ENCODE data around the gene XYLT1.

The XYLT1 gene

DNA sequence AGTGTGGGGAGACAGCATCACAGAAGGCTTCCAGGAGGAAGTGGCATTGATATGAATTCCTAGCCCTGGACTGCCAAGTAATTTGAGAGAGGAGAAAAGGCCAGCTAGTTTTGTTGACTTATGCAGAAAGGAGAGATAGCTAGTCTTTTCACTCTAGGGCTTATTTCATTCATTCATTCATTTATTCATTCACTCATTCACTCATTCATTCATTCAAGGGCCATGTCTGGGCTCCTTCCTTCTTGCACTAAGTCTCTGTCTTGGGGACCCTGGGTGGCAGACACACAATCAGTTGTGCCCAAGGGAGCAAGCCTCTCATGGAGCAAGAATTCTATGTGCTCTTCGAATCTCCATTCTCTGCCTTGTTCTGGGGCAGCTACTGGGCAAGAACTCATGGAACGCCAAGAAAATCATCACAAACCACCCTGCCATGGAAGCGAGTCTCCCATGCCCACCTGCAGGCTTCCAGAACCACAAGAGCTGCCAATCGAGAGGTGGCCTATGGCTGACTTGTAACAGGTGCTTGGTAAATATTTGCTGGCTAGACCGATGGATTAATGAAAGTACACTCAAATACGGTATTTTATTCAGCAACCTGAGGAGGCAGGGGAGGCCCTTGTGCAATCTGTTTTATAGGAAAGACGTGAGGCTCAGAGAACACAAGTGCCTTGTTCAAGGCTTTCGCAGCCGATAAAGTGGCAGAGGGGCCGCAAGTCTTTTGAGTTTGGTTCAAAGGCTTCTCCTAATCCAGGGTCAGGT, 223.6 kb downstream of the XYLT1 start:
- no peak overlapping the region for H3K4me3 ChIP-seq (ENCODE audit: low read length)
- no peaks in the 10 kb centered on the region for H3K36me3 ChIP-seq (ENCODE audit: control insufficient read depth, low read depth, low read length)
- no peaks in the 10 kb centered on the region for H3K27me3 ChIP-seq (ENCODE audit: control insufficient read depth, insufficient read depth, low read length)
- no peaks in the 10 kb centered on the region for H3K9me3 ChIP-seq (ENCODE audit: control insufficient read depth, low read depth, low read length)
- no peaks in the 10 kb centered on the region for H3K4me1 ChIP-seq (ENCODE audit: control insufficient read depth, low read depth, low read length)
- no peak overlapping the region for H3K27ac ChIP-seq (ENCODE audit: low read length)
- H3K9ac ChIP-seq (ENCODE audit: low read length) = no peak overlapping the region

DNA sequence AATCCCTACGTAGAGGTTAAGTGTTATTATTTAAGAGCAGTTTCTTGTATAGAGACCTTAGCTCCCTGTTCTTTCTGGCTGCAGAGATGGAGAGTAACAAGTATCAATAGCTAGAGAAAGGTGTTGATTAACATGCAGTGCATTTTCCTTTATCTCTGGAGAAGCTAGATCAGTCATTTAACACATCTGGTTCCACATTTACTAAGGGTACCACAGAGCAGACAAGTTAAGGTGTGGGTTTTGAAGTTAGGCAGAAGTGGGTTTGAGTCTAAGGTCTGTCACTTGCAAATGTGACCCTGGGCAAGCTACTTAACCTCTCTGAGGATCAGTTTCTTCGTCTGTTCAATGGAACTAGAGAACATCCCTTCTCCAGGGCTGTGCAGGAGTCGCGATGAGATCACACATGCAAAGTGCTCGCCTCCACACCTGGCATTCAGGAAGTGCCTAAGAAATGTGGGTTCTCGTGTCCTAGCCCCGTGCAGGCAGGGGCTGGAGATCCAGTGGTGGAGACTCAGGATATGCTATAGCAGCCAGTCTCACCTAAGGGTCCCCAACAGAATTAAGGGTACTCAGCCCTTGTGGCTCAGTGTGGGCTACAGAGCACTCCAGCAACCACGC, 224.4 kb downstream of the XYLT1 start:
- Histone ChIP-seq H3K27me3 (ENCODE audit: control insufficient read depth, insufficient read depth, low read length) (no peaks in the 10 kb centered on the region), H3K27ac (ENCODE audit: low read length) (no peak overlapping the region), H3K36me3 (ENCODE audit: control insufficient read depth, low read depth, low read length) (no peaks in the 10 kb centered on the region), H3K9me3 (ENCODE audit: control insufficient read depth, low read depth, low read length) (no peaks in the 10 kb centered on the region), H3K4me1 (ENCODE audit: control insufficient read depth, low read depth, low read length) (no peaks in the 10 kb centered on the region), H3K4me3 (ENCODE audit: low read length) (no peak overlapping the region), H3K9ac (ENCODE audit: low read length) (no peak overlapping the region)

DNA sequence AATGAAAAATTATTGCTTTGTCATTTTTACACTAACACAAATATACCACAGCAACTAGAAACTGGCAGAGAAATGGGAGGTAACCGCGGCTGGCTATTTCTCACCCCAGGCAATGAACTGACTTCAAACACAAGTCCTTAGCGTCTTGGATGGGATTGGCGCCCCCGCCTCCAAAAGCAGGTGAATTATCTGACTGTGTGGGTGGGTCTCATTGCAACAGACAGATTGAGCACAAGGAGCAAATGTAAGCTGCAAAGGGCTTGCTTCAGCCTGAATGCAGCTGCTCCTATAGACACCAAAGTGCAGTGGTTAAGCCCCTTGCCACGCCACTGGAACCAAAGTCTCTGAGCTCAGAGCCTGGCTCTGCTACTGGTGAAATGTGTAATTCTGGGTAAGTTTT, 225.0 kb downstream of the XYLT1 start:
- Histone ChIP-seq H3K4me3 (ENCODE audit: low read length) (no peak overlapping the region), H3K27me3 (ENCODE audit: control insufficient read depth, insufficient read depth, low read length) (no peaks in the 10 kb centered on the region), H3K27ac (ENCODE audit: low read length) (no peak overlapping the region), H3K9me3 (ENCODE audit: control insufficient read depth, low read depth, low read length) (no peaks in the 10 kb centered on the region), H3K36me3 (ENCODE audit: control insufficient read depth, low read depth, low read length) (no peaks in the 10 kb centered on the region), H3K4me1 (ENCODE audit: control insufficient read depth, low read depth, low read length) (no peaks in the 10 kb centered on the region), H3K9ac (ENCODE audit: low read length) (no peak overlapping the region)

DNA sequence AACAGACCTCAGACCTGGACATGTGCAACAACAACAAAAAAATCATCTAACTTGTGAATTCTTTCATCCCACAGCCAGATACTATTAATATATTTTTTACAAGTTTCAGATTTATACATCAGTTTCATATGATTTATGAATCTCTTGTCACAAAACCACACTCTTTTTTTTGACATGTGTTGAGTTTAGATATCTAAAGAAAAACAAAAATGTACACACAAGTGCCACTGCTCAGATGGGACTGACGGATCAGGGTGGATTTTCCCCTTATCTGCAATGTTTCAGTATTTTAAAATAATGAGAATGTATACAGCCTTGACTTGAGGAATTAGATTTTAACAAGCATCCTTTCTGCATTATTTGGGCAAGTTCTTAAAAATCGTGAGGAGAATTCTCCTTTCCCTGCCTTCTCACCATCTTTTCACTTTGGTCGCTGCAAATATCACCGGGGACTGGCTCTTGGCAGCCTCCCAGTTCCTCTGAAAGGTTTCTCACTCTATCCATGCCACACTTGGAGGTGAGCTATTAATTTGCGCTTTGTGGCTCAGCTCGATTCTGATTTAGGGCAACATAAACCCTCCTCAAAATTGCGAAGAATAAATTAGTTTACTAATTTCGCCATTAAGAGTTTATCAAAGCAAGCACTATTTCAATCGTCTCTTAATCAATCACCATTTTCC, 225.7 kb downstream of the XYLT1 start:
- H3K27me3 ChIP-seq (ENCODE audit: control insufficient read depth, insufficient read depth, low read length) = no peaks in the 10 kb centered on the region
- H3K9ac ChIP-seq (ENCODE audit: low read length) = no peak overlapping the region
- H3K9me3 ChIP-seq (ENCODE audit: control insufficient read depth, low read depth, low read length) = no peaks in the 10 kb centered on the region
- H3K4me3 ChIP-seq (ENCODE audit: low read length) = no peak overlapping the region
- H3K27ac ChIP-seq (ENCODE audit: low read length) = no peak overlapping the region
- no peaks in the 10 kb centered on the region for H3K4me1 ChIP-seq (ENCODE audit: control insufficient read depth, low read depth, low read length)
- H3K36me3 ChIP-seq (ENCODE audit: control insufficient read depth, low read depth, low read length) = no peaks in the 10 kb centered on the region

GRCh38 chr16:17241264-17241835, 229.4 kb downstream of the XYLT1 start:
- Histone ChIP-seq H3K4me1 (ENCODE audit: control insufficient read depth, low read depth, low read length) (no peaks in the 10 kb centered on the region), H3K36me3 (ENCODE audit: control insufficient read depth, low read depth, low read length) (no peaks in the 10 kb centered on the region)

GRCh38 chr16:17238285-17239028, 232.3 kb downstream of the XYLT1 start:
- H3K4me1 ChIP-seq (ENCODE audit: control insufficient read depth, low read depth, low read length) = no peaks in the 10 kb centered on the region
- H3K4me3 ChIP-seq (ENCODE audit: low read length) = no peak overlapping the region
- H3K27ac ChIP-seq (ENCODE audit: low read length) = no peak overlapping the region
- H3K27me3 ChIP-seq (ENCODE audit: control insufficient read depth, insufficient read depth, low read length) = no peaks in the 10 kb centered on the region
- no peak overlapping the region for H3K9ac ChIP-seq (ENCODE audit: low read length)
- H3K36me3 ChIP-seq (ENCODE audit: control insufficient read depth, low read depth, low read length) = no peaks in the 10 kb centered on the region
- H3K9me3 ChIP-seq (ENCODE audit: control insufficient read depth, low read depth, low read length) = no peaks in the 10 kb centered on the region

More at GRCh38 chr16:17241264-17241835, 229.4 kb downstream of the XYLT1 start:
- no peaks in the 10 kb centered on the region for H3K27me3 ChIP-seq (ENCODE audit: control insufficient read depth, insufficient read depth, low read length)
- no peak overlapping the region for H3K4me3 ChIP-seq (ENCODE audit: low read length)
- H3K27ac ChIP-seq (ENCODE audit: low read length) = no peak overlapping the region
- H3K9ac ChIP-seq (ENCODE audit: low read length) = no peak overlapping the region
- H3K9me3 ChIP-seq (ENCODE audit: control insufficient read depth, low read depth, low read length) = no peaks in the 10 kb centered on the region

DNA sequence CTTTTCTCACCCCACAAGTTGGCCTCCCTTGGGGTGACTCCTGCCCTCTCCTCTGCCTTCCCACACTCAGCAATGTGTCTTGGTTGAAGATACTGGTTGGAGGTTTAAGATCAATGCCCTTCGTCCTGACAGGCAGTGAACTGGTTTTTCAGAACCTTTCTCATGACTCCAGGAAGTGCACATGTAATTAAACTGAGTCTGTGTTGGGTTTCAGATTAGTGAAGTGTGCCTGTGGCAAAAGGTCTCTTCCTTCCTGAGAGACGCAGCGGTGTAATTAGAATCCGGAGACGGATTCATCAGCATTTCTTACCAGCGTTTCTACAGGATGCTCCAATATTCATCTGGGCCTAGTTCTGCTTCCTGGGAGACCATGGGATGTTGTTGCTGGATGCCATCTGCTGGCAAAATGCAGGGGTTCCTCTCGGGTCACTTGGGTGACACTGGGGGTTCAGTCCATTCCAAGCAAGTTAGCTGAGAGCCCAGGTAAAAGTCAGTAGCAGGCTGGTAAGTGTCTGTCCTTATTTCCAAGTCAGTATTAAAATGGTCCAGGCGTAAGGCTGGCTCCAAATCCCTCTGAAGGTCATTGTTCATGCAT, 233.3 kb downstream of the XYLT1 start:
- no peak overlapping the region for H3K4me3 ChIP-seq (ENCODE audit: low read length)
- no peak overlapping the region for H3K27ac ChIP-seq (ENCODE audit: low read length)
- H3K9ac ChIP-seq (ENCODE audit: low read length) = no peak overlapping the region
- no peaks in the 10 kb centered on the region for H3K4me1 ChIP-seq (ENCODE audit: control insufficient read depth, low read depth, low read length)
- H3K36me3 ChIP-seq (ENCODE audit: control insufficient read depth, low read depth, low read length) = no peaks in the 10 kb centered on the region
- H3K9me3 ChIP-seq (ENCODE audit: control insufficient read depth, low read depth, low read length) = no peaks in the 10 kb centered on the region
- no peaks in the 10 kb centered on the region for H3K27me3 ChIP-seq (ENCODE audit: control insufficient read depth, insufficient read depth, low read length)

- no peak overlapping the region for H3K4me3 ChIP-seq (ENCODE audit: low read length)
- no peaks in the 10 kb centered on the region for H3K9me3 ChIP-seq (ENCODE audit: control insufficient read depth, low read depth, low read length)
- H3K27me3 ChIP-seq (ENCODE audit: control insufficient read depth, insufficient read depth, low read length) = no peaks in the 10 kb centered on the region
- H3K9ac ChIP-seq (ENCODE audit: low read length) = no peak overlapping the region
- H3K36me3 ChIP-seq (ENCODE audit: control insufficient read depth, low read depth, low read length) = no peaks in the 10 kb centered on the region
- no peaks in the 10 kb centered on the region for H3K4me1 ChIP-seq (ENCODE audit: control insufficient read depth, low read depth, low read length)
- no peak overlapping the region for H3K27ac ChIP-seq (ENCODE audit: low read length)
These were observed 235.5 kb downstream of the XYLT1 start for GRCh38 chr16:17235147-17235815.

DNA sequence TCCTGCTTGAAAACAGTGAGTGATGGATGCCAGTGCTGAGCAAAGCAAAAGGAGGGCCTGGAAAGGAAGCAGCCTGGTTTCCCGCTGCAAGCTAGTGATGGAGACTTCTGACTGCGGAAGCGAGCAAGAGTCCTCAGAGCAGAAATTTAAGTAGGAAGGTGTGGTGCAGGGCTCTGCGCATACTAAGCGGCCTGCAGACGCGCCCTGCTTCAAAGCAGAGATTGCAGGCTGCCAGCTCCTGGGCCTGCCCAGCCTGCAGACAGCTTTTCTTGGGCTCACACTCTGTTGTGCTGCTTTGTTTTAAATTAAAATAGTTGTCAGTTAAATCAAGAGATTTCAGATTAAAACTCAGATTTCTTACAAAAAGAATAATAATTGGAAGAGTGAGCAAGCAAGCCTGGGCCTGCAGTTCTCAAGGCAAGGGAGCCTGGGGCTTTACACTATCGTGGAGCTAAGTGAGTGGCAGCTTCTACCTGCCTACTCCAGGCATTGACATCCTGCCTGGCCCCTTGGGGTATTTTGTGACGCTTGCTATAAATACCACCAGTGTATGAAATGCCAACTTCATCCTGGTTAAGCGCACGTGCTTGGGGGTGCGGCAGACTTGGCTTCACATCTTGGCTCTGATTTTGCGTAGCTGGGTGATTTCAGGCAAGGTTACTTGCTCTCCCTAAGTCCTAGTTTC, 237.3 kb downstream of the XYLT1 start:
- H3K9me3 ChIP-seq (ENCODE audit: control insufficient read depth, low read depth, low read length) = no peaks in the 10 kb centered on the region
- H3K36me3 ChIP-seq (ENCODE audit: control insufficient read depth, low read depth, low read length) = no peaks in the 10 kb centered on the region
- no peak overlapping the region for H3K4me3 ChIP-seq (ENCODE audit: low read length)
- H3K9ac ChIP-seq (ENCODE audit: low read length) = no peak overlapping the region
- no peaks in the 10 kb centered on the region for H3K27me3 ChIP-seq (ENCODE audit: control insufficient read depth, insufficient read depth, low read length)
- H3K4me1 ChIP-seq (ENCODE audit: control insufficient read depth, low read depth, low read length) = no peaks in the 10 kb centered on the region
- H3K27ac ChIP-seq (ENCODE audit: low read length) = no peak overlapping the region

DNA sequence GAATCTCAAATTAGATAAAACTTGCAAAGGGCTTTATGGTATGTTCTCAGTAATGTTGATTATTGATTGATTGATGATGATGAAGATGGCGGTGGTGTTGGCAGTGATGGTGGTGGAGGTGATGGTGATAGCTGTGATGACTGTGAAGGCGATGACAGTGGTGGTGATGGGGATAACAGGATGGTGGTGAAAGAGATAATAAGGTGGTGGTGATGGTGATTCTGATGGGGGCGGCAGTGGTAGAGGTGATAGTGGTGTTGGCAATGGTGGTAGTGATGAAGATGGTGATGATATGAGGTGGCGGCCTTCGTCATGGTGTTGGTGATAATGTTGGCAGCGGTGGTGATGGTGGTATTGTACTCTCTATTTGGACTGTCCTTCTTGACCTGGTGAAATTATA, 238.3 kb downstream of the XYLT1 start:
- Histone ChIP-seq H3K36me3 (ENCODE audit: control insufficient read depth, low read depth, low read length) (no peaks in the 10 kb centered on the region), H3K4me3 (ENCODE audit: low read length) (no peak overlapping the region), H3K4me1 (ENCODE audit: control insufficient read depth, low read depth, low read length) (no peaks in the 10 kb centered on the region), H3K9ac (ENCODE audit: low read length) (no peak overlapping the region), H3K9me3 (ENCODE audit: control insufficient read depth, low read depth, low read length) (no peaks in the 10 kb centered on the region), H3K27me3 (ENCODE audit: control insufficient read depth, insufficient read depth, low read length) (no peaks in the 10 kb centered on the region), H3K27ac (ENCODE audit: low read length) (no peak overlapping the region)

All from iPS-18a (cell line).